Aorta (tissue), 5 donors: Measurements from ENCODE around the gene MDP1. TPM values are rescaled to one million over a fixed set of nuclear protein-coding genes. Genes with fewer than 3 reads are reported as not detected.

Source experiments
- ATAC-seq: fragments of 200-7000 bp; cut with Tn5 transposase; one replicate; pipeline ENCODE4 v1.9.1; 2022; ENCODE audit warnings: moderate library complexity; ENCODE audit not compliant: low FRiP score
- DNase-seq, 2 donors: peaks; one replicate each; pipeline ENCODE4 v3.0.0-alpha.2; 2020
- H3K27ac ChIP-seq, 2 donors: one replicate each; pipeline ENCODE4 v1.5.1; 2013; ENCODE audit warnings: low read length in 2 of 2, mild to moderate bottlenecking in 2 of 2, moderate library complexity in 2 of 2, control low read depth in 1 of 2, inconsistent platforms in 1 of 2, low read depth in 1 of 2
- H3K27me3 ChIP-seq, 2 donors: one replicate each; pipeline ENCODE4 v1.6.1; 2013; ENCODE audit warnings: control low read depth in 1 of 2, low read length in 1 of 2, mild to moderate bottlenecking in 1 of 2, moderate library complexity in 1 of 2; ENCODE audit not compliant: insufficient read depth in 2 of 2, control insufficient read depth in 1 of 2
- H3K36me3 ChIP-seq, 2 donors: one replicate each; pipeline ENCODE4 v1.6.1; 2013; ENCODE audit warnings: control low read depth in 1 of 2, low read length in 1 of 2, mild to moderate bottlenecking in 1 of 2; ENCODE audit not compliant: insufficient read depth in 2 of 2, control insufficient read depth in 1 of 2
- H3K4me1 ChIP-seq, 2 donors: one replicate each; pipeline ENCODE4 v1.6.1; 2013; ENCODE audit warnings: low read length in 2 of 2, control low read depth in 1 of 2, mild to moderate bottlenecking in 1 of 2, moderate library complexity in 1 of 2; ENCODE audit not compliant: insufficient read depth in 2 of 2, control insufficient read depth in 1 of 2
- H3K4me3 ChIP-seq, 2 donors: one replicate each; pipeline ENCODE4 v1.5.1; 2013; ENCODE audit warnings: low read length in 2 of 2, control low read depth in 1 of 2, mild to moderate bottlenecking in 1 of 2
- H3K9me3 ChIP-seq: one replicate; pipeline ENCODE4 v1.6.1; 2013; ENCODE audit warnings: mild to moderate bottlenecking, low read length; ENCODE audit not compliant: control insufficient read depth
- WGBS, 2 donors: extraction: QIAGEN DNeasy Blood & Tissue Kit; methylation state at CpG; one replicate each; pipeline ENCODE4 v1.1.7; 2013; 5-methylcytosine and 5-hydroxymethylcytosine counted together
- intact Hi-C, 2 donors: fragments of 100-400 bp; cut with DNase I; formaldehyde crosslinking; loops; one replicate each; pipeline versions ENCODE4 v1.14.2 to v1.15.0; 2022
- polyA plus RNA-seq, 2 donors: library from polyadenylated mRNA; stranded (reverse); fragments of 200-250 nt; gene quantifications; one replicate each; pipeline ENCODE4 v1.2.3, GENCODE V29; 2013
- total RNA-seq, 2 donors: library from RNA; stranded (reverse); fragmentation: NEBNext Ultra II Directional; extraction: Animal tissue kit (Norgen Biotek cat#: 25700); gene quantifications; one replicate each; pipeline ENCODE4 v1.2.1, GENCODE V29; 2021
- donor health status: healthy with polysubstance abuse.
- donor health status: Bipolar disorder and iron deficiency.
- donor health status: DM: no; HTN: no; CAD: no.
- donor health status: DM: no; HTN: no; CAD: no.
- donor health status: DM: yes; HTN: yes; CAD: no.

The MDP1 gene
- total and polyA plus RNA-seq, 4 donors = 15.2 to 49.6 (median 29.1) TPM

GRCh38 chr14:24185026-24185425, 30.8 kb downstream of the MDP1 start:
- 95 to 96% methylated on average over 7 of the region's 7 CpGs for WGBS, 2 donors
- intact Hi-C loops = no loop called here
- H3K27me3 ChIP-seq = no peaks in the 10 kb centered on the region
- H3K4me1 ChIP-seq = no peaks in the 10 kb centered on the region
- H3K9me3 ChIP-seq = no peaks in the 10 kb centered on the region
- ATAC-seq (no peak), DNase-seq (no peak)
- no peak overlapping the region for H3K4me3 ChIP-seq
- H3K36me3 ChIP-seq = no peaks in the 10 kb centered on the region
- no peak overlapping the region for H3K27ac ChIP-seq

GRCh38 chr14:24184104-24184970, 31.5 kb downstream of the MDP1 start:
- H3K27ac ChIP-seq = no peak overlapping the region
- ATAC-seq = no peak
- 88 to 91% methylated on average over 17 to 19 of the region's 19 CpGs for WGBS, 2 donors
- no peaks in the 10 kb centered on the region for H3K27me3 ChIP-seq
- no peaks in the 10 kb centered on the region for H3K4me1 ChIP-seq
- no peaks in the 10 kb centered on the region for H3K36me3 ChIP-seq
- H3K9me3 ChIP-seq = no peaks in the 10 kb centered on the region
- no peak overlapping the region for H3K4me3 ChIP-seq
- DNase-seq = peak in 1 of 2 donors; percentile 69
- intact Hi-C loops = no loop called here

DNA sequence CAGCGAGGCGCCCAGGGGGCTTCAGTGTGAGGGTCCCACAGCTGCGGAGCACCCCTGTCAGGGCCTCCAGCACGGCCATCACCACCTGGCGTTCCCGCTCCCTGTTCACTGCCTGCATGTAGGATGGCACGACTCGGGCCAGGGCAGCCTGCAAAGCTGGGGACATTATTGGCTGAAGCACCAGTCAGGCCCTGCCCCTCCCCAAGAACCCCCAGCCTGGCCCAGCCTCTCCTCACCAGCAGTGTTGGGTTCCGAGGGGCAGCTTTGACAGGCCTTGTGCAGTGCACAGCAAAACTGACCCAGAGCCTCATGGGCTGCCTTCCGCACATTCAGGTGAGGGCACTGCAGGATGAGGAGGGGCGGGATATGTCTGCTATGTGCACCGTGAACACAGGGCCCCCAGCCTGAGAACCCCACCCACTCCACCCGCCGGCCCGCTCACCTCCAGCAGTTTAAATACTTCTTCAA, 32.8 kb downstream of the MDP1 start:
- intact Hi-C loops = no loop called here
- WGBS, 2 donors = 91 to 93% methylated on average over 15 of the region's 15 CpGs
- no peaks in the 10 kb centered on the region for H3K27me3 ChIP-seq
- no peaks in the 10 kb centered on the region for H3K36me3 ChIP-seq
- H3K4me3 ChIP-seq = no peak overlapping the region
- H3K4me1 ChIP-seq = no peaks in the 10 kb centered on the region
- no peak overlapping the region for H3K27ac ChIP-seq
- DNase-seq (peak in 1 of 2 donors; percentile 71), ATAC-seq (no peak)
- H3K9me3 ChIP-seq = no peaks in the 10 kb centered on the region

DNA sequence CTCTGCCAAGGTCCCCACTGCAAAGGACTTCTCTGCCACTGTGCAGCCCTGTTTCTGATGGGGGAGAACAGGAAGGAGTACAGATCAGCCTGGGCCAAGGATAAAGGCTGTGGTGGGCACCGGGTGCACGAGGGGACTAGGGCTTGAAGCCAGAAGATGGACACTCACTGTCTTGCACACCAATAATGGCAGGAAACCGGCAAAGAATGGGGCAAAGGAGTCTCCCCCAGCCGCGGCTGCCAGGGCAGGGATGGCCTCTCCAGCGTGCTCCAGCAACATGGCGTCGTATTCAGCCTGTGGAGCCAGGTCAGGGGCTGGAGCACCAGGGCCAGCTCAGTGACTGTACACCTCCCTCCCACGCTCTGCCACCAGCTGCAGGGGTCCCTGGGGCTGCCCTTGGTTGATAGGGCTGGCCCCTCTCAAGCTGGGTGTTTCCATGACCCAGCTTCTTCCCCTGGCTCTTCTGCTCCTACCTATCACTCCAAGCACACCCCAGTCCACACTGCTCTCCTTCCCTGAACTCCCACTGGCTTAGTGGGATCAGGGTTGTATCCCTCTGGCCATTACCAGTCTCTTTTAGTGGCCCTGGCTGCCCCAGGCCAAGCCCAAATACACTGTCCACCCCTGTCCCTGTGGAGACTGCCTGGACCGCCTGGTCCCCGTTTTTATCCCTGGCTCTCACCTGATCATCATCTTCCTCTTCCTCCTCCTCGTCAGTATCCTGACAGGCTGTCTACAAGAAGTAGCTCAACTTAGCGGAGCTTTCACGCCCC, 33.6 kb downstream of the MDP1 start:
- DNase-seq = no peak

DNA sequence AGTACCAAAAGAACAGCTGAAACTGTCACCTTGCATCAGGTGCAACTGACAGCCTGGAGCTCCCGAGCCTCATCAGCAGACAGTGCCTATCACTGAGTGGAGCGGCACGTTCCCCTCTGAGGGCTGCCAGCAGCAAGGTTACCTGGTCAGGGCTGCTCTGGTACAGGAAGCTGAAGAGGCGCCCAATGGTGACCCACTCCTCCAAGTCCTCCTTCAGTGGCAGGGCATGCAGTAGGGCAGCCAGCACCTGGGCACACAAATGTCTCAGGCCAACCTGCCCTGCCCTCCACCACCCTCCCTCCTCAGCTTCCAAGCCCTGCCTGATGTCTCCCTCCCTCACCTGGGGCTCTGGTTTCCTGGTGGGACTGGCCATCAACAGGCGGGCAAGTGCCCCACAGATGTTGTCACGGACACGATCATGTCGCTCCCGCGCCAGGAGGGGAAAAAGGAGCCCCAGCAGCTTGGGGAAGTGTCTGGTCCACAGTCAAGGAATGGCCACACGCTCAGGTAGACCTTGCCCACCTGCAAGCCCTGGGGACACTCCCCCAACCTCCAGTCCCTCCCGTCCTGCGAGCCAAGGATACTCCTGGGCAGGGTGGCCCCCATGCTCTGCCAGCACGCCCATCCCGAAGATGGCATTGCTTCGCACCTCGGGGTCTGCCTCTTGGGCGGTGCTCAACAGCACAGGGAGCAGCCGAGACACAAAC, 34.3 kb downstream of the MDP1 start:
- H3K4me1 ChIP-seq = no peaks in the 10 kb centered on the region
- H3K27ac ChIP-seq = no peak overlapping the region
- no peaks in the 10 kb centered on the region for H3K9me3 ChIP-seq
- H3K36me3 ChIP-seq = no peaks in the 10 kb centered on the region
- no peak overlapping the region for H3K4me3 ChIP-seq
- intact Hi-C loops = no loop called here
- no peaks in the 10 kb centered on the region for H3K27me3 ChIP-seq
- ATAC-seq = no peak
- peak; percentile 34 to 64 for DNase-seq
- whole genome bisulfite sequencing, 2 donors = 79 to 85% methylated on average over 16 to 19 of the region's 19 CpGs

More for the DNA sequence above, 33.6 kb downstream of the MDP1 start:
- Histone ChIP-seq H3K36me3 (no peaks in the 10 kb centered on the region), H3K27ac (no peak overlapping the region), H3K27me3 (no peaks in the 10 kb centered on the region), H3K9me3 (no peaks in the 10 kb centered on the region), H3K4me3 (no peak overlapping the region), H3K4me1 (no peaks in the 10 kb centered on the region)
- ATAC-seq = no peak
- intact Hi-C loops = no loop called here
- 85 to 90% methylated on average over 14 of the region's 14 CpGs for WGBS, 2 donors

- intact Hi-C loops = no loop called here
- H3K27me3 ChIP-seq = no peaks in the 10 kb centered on the region
Measured at GRCh38 chr14:24179961-24180796, 35.7 kb downstream of the MDP1 start.

DNA sequence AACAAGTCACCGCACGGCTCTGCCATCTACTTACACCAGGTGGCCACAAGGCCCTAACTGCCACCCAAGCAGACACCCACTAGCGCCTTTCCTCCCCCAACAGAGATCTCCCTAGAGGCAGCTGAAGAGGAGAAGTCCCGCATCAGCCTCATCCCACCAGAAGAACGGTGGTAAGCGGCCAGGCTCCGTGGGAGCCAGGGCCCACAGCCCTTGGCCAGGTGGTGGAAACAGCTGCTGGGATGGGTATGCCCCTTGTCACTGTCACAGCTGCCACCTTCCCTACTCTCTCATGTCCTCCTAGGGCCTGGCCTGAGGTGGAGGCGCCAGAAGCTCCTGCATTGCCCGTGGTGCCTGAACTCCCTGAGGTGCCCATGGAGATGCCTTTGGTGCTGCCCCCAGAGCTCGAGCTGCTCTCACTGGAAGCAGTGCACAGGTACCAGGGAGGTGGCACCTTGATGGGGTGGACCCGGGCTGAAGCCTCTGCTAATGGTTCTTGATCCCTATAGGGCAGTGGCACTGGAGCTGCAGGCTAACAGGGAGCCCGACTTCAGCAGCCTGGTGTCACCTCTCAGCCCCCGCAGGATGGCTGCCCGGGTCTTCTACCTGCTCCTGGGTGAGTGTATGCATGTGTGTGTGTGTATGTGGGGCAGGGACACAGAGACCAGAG, 36.4 kb downstream of the MDP1 start:
- no peak for ATAC-seq
- intact Hi-C loops = no loop called here
- Histone ChIP-seq H3K4me1 (no peaks in the 10 kb centered on the region), H3K27ac (peak overlapping the region in 1 of 2 donors; percentile 11), H3K9me3 (no peaks in the 10 kb centered on the region), H3K27me3 (no peaks in the 10 kb centered on the region), H3K4me3 (no peak overlapping the region), H3K36me3 (no peaks in the 10 kb centered on the region)
- peak in 1 of 2 donors; percentile 68 for DNase-seq
- 86 to 87% methylated on average over 14 of the region's 14 CpGs for WGBS, 2 donors

More at GRCh38 chr14:24179961-24180796, 35.7 kb downstream of the MDP1 start:
- Histone ChIP-seq H3K4me3 (no peak overlapping the region), H3K27ac (peak overlapping the region in 1 of 2 donors; percentile 11), H3K4me1 (no peaks in the 10 kb centered on the region), H3K36me3 (no peaks in the 10 kb centered on the region), H3K9me3 (no peaks in the 10 kb centered on the region)
- ATAC-seq = peak; percentile 65
- DNase-seq = peak in 1 of 2 donors; percentile 63
- 57 to 69% methylated on average over 18 of the region's 18 CpGs for WGBS, 2 donors
